ENCODE data around the gene CXorf66.
"Not testable (repeated sequence)": the region's sequence is repeated elsewhere in the genome, so short reads cannot be mapped to it uniquely, and the experiment has no call there.

Gene CXorf66, protein sequence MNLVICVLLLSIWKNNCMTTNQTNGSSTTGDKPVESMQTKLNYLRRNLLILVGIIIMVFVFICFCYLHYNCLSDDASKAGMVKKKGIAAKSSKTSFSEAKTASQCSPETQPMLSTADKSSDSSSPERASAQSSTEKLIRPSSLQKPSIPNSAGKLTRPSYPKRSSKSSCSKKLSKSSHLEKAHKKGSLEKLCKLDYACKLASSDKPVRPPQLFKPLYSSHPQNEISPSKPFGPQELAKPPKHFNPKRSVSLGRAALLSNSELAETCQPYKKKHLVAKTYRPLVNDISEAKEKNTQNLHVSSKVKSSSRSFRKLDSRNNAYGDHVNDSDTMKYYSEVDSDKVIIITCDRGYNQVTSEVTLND

DNA sequence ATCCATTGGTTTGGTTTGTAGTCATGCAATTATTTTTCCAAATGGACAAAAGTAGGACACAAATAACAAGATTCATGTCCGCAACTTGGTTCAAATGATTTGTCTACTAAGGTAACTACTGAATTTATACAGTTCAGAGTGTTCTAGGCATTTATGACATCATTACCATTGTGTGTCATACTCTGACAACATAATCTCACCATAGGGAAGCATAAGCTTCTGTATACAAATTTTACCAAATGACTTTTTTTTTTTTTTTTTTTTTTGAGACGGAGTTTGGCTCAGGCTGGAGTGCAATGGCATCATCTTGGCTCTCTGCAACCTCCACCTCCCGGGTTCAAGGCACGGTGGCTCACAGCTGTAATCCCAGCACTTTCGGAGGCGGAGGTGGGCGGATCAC, at the start of gene CXorf66:
Gene CXorf66 (minus strand): TSS at position 101 of the 400 bp plus-strand sequence. CDS start 25 bp downstream, at position 76.
- no peak for DNase-seq

DNA sequence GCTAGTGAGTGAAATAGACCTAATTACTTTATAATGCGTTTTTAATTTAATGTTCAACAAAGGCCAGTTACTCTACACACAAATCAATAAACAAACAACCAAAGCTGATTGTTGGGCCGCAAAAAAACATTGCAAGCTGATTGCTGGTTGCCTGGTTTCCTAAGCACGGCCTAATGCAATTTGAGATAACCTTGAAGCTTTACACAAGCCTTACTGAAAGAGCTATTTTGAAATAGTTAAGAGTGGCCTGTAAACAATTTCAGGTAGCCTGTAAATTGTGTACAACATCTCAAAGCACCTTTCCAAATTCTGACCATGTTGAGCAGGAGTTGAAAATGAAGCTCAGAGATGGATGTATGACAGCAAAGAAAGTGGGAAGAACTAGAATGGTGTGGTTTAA, 17.5 kb upstream of the CXorf66 start:
- DNase-seq, result no peak

DNA sequence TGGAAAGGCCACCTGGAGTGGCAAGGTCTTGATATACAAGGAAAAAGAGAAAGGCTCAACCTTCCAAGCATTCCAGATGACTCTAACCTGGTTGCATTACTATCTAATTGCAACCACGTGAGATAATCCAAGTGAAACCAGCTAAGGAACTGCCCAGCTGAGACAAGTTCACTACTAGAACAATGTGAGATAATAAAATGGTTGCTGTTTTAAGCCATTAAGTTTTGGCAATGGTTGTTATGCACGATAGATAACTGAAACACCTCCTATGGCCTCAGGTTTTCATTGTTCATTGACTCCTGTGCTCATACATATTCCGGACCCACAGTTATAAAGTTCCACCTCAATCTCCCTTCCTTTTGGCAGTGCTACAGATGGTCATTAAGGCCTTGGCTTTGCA, 9.2 kb upstream of the CXorf66 start:
- DNase-seq, result no peak

DNA sequence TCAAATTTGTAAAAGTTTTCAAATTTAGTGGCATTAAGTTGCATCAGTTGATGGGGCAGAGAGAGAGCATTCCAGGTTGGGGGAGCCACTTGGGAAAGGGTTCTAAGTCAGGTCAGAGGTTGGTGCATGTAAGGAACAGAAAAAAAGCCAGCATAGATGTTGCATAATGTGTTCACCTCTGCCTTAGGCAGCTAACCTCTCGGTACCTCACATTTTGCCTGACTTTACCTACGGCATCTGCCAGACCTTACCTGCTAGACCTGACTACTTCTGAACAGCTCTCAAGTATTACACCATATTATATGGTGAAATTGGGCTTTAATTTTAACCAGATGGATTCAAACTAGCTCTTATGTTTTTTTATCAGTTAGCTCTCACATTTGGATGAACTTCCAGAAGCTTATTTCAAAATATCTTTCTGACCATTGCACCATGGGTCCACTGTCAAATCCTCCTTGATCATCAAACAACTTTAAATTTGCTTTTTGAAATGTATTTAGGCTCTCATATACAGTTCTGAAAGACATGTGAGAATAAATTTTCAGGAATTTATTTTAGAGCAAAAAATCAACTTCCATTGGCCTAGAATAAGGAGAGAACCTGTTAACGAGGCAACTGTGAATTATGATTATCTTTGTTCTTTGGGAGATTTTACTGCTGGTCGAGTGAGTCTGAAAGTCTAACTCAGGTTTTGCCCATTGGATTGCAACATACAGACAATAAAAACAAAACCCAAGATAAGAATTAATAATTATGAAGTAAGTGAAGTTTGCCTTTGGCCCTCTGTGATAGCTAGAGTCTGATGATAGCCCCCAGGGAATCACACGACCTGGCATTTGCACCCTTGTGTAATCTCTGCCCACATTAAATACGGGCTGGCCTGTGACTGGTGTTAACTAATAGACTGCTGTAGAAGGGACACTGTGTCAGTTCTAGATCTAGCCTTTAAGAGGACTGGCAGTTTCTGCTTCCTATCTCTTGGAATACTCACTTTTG, 7.6 kb upstream of the CXorf66 start:
- DNase-seq, result no peak

DNA sequence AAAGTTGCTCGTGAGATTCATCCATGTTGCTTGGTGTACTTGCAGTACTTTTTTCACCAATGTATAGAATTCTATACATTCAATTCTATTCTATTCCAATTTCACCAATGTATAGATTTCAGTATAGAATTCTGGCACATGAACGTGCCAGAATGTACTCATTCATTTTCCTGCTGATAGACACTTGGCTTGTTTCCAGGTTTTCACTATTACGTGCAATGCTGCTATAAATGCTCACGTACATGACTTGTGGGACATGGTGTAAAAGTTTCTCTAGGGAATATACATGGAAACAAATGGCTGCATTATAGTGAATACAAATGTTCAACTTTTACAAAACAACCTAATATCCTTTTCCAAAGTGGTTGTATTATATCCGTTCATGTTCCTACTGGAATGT, 6.8 kb upstream of the CXorf66 start:
- no peak for DNase-seq

DNA sequence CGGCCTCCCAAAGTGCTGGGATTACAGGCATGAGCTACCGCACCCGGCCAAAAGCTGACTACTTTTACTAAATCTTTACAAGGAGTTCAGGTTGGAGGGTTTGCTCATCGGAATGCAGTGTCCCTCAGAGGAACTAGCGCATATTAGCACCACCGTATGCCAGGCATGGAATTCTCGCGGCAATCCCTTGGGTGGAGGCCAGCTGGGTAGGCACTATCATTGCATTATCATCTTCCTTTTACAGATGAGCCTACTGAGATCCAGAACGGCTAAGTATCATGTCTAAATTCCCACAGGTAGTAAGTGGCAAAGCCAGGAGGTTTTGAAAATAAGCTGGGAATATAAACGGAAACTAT, 6.1 kb upstream of the CXorf66 start:
- no peak for DNase-seq

DNA sequence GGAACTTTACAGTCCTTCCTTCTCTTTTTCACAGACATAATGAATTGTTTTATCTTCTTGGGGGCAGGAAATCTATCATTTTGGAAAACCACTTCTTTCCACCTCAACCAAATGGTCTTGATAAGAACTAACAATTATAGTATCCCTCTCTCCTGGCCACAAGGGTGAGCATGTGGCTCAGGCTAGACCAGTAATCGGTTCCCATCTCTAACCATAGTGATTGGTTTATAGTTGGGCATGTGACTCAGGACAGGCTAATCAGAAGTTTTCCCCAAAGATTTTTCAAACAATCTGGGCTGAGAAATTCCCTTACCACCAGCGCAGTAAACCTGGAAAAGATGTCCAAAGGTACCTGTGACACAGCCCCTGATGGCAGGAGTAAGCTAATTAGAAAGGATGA, 4.0 kb upstream of the CXorf66 start:
- DNase-seq, result no peak

DNA sequence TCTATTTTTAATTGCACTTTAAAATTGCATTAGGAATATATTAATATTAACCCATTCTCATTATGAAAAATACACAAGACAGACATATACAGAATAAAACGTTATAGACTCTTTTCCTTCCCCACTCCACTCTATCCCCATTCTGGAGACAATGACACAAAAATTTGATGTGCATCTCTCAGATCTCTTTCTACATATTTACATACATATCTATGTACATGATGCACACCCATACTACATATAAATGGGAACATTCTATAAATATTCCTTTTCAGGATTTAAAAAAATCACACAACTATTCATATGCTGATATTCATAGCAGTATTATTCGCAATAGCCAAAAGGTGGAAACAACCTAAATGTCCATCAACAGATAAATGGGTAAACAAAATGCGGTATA, 2.4 kb upstream of the CXorf66 start:
- DNase-seq, result no peak

DNA sequence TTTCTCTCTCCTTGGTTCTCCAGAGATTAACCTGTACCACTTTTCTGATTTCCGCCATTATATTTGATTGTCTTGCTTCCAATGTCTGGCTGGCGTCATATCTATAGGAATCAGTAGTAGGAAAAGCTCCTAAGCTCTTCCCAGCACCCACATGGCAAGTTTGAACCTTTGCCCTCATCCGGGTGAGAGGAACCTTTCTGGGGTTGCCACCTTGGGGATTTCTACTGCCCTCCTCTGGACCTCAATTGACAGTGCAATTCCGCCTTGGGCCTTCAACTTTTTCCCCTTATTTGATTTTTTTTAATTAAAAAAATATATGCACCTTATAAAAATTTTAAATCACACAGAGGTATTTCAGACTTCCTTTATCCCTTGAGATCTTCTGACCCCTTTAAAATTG, 2.0 kb upstream of the CXorf66 start:
- no peak for DNase-seq

DNA sequence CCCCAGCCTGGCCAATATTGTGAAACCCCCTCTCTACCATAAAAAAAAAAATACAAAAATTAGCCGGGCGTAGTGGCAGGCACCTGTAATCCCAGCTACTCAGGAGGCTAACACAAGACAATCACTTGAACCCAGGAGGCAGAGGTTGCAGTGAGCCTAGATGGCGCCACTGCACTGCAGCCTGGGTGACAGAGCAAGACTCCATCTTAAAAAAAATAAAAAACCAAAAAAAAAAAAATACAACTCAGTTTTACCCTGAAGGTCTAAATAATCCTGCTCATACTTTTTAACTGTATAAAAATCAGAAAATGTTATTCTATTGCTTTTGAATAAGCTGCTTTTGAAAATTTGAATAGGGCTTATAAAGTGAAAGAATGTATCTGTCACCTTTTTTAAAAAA, 838 bp upstream of the CXorf66 start:
- DNase-seq, result not testable (repeated sequence)

DNA sequence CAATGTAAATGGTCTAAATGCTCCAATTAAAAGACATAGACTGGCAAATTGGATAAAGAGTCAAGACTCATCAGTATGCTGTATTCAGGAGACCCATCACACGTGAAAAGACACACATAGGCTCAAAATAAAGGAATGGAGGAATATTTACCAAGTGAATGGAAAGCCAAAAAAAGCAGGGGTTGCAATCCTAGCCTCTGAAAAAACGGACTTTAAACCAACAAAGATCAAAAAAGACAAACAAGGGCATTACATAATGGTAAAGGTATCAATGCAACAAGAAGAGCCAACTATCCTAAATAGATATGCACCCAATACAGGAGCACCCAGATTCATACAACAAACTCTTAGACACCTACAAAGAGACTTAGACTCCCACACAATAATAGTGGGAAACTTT, 4.2 kb downstream of the CXorf66 start:
- DNase-seq, result not testable (repeated sequence)

DNA sequence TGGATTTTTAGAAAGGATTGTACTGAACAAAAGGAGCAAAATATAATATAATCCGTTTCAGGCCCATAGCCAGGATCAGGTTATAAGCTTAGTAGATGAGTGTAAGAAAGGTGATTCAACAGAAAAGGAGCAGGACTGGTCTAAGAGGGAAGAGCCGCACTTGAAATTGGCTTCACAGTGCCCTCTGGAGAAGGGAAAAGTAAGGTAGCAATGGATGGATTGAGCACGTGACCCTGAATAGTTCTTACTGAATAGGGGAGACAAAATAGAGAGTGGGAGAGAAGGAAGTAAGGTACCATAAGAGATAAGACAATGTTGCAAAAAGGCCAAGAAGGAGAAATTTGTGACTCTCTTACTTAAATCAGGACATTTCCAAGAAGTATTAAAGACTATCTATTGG, 15.6 kb downstream of the CXorf66 start:
- no peak for DNase-seq

DNA sequence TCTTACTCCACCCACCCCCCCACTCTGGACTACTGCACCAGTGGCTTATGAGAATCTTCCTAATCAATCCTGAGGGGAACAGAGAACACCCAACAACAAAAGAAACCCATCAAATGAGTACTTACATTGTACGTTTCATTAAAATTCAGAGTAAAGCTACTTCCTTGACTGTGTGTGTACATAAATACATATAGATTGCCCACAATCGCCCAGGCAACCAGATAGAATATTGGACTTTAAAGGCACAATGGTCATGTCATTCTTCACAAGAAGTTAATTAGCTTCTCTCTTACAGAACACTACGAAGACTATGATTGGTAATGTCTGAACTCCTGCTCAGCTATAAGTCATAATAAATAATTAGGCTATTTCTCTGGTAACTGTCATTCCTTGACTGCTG, 20.2 kb downstream of the CXorf66 start:
- DNase-seq, result no peak

DNA sequence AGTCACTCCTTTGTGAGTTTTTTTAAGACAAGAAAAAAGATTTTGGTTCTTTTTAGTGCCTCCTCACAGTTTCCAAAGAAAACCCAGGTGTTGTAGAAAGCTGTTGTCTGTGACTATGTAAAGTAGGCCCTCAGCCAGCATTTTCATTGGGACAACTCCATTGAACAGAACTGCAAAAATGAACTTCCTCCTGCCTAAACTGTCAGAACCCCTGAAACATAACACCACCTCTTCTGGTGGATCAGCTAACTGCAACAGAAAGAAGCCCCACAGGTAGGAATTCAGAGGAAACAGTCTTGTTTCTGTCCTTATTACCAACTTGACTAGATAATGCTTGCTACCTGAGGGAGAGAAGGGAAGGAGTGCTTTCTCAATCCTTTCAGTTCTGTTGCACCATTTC, 29.1 kb downstream of the CXorf66 start:
- DNase-seq, result no peak

DNA sequence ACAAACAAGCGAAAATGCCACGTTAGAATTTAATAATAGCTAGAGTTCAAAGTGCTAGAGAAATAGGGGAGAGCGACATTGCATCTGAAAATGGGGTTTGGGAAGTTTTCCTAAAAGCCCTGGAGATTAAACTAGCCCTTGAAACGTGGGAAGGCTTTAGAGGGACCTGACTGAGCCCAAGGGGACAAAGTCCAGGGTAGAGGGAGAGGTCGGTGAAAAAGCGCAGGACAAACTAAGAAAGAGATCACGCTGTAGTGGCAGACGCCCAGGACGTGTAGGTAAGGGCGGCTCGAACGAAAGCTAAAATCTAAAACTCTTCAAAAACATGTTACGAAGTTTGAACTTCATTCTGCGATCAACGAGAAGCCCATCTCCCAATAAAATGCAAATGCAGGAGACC, 31.4 kb downstream of the CXorf66 start:
- DNase-seq, result no peak

DNA sequence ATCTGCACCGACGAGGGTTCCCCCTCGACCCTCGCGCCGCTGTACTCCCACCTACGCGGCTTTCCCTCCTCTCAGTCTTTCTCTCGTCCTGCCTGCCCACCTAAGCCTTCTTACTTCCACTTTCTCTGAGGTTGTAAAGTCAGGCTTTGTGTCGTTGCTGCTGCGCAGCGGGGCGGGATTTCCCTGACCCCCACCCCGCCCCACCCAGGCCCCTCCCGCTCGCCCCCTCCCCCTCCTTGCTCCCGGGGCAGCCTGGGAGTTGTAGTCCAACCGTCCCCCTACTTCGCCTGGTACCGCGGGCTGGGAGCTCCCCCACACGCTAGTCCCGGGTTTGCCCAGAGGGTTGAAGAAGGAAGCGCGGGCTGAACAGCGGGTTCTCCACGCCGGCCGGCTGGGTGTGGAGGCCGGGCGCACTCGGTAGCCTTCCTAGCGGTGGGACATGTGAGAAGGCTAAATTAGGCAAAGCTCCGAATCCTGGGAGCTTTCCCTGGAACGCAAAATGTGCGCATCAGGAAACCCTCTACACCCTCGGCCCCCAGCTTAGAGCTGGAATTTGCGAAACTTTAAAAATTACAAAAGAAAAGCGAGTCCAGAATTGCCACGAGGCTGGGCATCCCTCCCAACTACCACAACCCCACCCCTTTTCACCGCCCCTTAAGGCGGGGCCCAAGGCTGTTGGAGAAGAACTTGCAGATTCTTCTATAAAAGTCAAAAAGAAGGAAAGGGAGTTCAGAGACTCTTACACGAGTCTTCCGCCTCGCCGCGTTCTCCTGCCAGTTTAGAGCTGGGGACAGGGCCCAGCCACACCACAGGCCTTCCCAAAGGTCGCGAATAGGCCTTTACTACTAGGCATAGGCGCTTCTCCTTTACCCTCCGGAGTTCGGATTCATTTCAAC, 32.2 kb downstream of the CXorf66 start, which contains the start of gene ATP11C:
Gene ATP11C (minus strand): TSS at position 153 of the 896 bp plus-strand sequence. CDS start 1,011 bp downstream, outside the sequence.
- peak; percentile 89 for DNase-seq

DNA sequence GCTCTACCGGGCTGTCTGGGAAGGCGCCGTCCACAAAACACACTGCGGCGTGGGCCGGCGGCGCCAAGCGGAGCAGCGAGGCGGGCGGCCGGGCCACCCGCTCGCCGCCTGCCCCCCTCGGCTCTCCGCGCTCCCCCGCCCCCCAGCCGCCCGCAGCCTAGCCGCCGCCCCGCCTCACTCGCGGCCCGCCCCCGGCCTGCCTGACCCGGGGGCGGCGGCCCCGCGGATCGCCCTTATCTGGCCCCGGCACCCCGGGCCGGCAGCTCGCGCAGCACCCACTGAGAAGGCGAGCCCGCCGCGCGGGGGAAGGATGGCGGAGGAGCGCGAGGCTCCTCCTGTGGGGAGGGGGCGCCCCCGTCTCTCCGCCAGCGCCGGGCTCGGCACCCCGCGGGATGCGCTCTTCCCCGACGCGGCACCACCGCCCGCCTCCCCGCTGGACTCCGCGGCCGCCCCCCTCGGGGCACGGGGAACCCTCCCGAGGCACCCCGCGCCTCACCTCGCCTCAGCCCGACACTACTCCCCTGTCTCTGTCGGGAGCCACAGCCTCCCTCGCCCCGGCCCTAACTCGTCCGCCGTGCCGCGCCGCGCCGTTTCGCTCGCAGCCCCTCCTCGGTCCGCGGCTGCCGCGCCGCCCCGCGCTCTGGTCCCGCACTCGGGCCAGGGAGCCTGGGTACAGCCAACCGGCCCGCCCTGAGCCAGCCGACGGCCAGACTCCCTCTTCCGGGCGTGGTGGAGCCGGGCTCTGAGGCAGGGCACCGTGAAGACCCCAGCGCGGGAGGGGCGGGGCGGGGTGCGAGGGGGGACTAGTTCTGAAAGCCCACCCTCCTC, 33.0 kb downstream of the CXorf66 start:
- DNase-seq, result peak; percentile 66

DNA sequence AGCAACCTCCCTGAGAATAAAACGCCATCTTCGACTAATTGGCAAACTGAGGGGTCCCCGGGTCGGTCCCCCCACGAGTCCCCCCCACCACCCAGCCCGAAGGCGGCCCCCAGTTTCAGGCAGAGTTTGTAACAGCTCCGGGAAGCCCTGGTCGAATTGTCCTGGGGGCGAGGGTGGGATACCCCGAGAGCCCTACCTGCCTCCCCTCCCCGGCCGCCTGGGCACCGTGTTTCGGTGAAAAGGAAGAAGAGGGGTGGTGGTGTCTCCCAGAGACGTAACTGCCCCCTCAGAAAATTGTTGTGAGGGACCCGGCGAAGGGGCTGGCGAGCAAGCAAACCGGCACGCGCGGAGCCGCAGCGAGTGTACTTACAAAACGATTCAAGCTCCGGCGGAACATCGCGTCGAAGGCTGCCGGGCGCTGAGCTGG, 33.7 kb downstream of the CXorf66 start:
- DNase-seq, result no peak

DNA sequence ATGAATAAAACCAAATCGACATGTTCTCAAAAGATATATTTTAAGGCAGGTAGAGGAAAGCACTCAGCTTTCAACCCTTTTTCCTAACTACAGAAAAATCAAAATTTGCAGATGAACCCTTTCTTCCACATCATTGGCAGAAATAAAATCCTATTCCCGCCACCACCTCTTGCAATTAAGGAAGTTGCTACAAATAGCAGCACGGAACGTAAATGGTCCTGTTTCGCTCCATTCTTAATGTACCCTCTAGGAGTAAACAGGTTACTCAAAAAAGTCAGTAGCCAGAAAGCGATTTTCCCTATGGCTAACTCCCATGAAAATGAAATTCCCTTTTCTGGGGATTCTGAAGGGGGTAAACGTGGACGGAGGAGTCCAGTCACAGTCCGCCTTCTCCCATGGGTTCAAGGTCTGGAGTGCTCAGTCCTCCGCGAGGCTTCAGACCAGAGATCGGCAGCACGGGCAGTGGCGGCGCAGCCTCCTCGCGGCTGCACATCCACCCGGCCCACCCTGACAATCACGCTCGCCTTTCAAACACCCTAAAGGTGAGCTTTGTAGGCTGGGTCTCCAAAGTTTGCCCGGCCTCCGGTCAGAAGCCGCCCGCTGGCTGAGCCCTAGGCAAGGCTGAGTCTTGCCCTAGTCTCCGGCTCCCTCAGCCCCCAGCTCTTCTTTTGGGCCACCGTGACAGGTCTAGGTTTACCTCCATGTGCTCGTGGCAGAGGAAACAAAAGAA, 34.2 kb downstream of the CXorf66 start:
- DNase-seq, result peak; percentile 46

DNA sequence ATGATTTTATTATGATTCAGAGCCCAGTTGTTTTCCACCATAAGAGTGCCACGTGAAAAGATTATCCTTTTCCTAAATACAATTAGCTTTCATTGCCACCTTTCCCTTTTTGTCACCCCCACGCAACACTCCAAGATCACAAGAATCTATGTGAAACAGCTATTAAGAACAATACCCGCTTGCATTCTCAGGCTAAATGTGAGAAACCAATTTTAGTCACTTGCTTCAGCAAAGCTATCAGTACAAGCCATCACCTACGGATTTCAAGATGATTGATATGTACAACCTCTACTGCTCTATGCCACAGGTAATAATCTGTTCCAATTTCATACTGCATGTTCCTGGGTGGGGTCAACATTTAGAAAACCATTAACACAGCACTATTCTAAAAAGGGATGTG, 34.9 kb downstream of the CXorf66 start:
- no peak for DNase-seq

DNA sequence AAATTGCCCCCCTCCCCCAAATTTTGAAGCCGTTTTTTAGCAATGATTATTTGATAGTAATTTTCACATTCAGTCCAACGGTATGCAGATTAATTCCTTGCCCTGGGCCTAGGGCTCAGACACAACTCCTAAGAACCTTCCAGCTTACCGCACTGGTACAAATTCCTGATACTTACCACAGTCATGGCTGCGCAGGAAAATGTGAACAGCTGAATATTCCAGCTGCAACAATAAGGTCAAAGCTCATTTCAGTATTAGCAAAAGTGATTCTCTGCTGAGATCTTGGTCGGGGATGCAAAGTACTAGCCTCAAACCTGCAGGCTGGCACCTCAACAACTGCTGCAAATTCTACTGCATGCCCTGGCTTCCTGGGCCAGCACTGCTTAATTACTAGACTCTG, 35.4 kb downstream of the CXorf66 start:
- no peak for DNase-seq
